ENCODE results near the gene ADCY3.

The ADCY3 gene

DNA sequence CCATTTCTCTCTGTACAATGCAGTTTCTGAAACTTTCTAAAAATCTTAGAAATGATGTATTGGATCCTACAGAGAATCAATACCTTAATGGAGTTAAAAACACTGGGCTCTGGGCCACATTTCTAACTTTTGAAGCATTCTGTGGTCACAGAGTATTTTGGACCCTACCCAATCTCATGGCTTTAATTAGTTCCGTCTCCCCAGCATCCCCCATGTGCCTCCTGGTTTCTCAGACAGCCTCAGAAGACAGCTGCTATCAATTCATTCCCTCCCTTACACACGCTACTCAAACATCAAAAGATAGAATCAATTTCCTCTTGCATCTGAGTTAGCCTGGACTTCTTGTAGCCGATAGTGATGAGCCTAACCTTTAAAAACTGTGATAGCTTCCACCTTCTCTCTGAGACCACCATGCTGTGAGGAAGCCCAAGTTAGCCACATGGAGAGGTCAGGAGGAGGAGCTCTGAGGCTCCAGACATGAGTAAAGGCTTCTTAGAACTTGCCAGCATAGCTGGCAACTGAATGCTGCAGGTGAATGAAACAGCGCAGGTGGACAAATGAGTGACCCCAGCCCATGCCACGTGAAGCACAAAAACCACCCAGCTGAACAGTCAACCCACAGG lies 10.4 kb downstream of the ADCY3 start:
- no peak for TF ChIP-seq CTCF (IDR thresholded peaks at IDR 0.05; ENCODE audit: borderline replicate concordance, insufficient read depth, low read depth, low read length)
- H3K4me3 ChIP-seq (ENCODE audit: low read depth, low read length) = no peak overlapping the region

GRCh38 chr2:24908461-24908901 lies 11.6 kb downstream of the ADCY3 start:
- TF ChIP-seq CTCF (IDR thresholded peaks at IDR 0.05; ENCODE audit: borderline replicate concordance, insufficient read depth, low read depth, low read length) = no peak

DNA sequence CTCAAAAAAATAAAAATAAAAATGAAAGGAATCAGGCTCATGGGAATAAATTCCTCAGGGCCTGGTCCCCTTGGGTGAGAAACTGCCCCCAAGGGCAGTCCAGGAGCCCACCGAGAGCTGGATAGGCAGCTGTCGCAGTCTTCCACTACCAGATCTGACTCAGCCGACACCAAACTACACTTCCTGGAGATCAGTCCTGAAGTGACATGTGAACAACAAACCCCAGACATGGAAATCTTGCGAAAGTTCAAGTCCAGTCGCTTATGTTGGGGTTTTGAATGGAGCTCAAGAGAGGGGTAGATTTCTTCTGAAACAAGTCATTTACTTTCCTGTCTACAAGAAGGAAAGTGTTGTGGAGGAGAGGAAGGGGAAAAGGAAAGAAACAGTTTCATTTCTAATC lies 12.9 kb downstream of the ADCY3 start:
- TF ChIP-seq CTCF (IDR thresholded peaks at IDR 0.05; ENCODE audit: borderline replicate concordance, insufficient read depth, low read depth, low read length) = no peak
- no peak overlapping the region for H3K4me3 ChIP-seq (ENCODE audit: low read depth, low read length)

More at GRCh38 chr2:24908461-24908901, 11.6 kb downstream of the ADCY3 start:
- no peak overlapping the region for H3K4me3 ChIP-seq (ENCODE audit: low read depth, low read length)

GRCh38 chr2:24906466-24906865 lies 13.6 kb downstream of the ADCY3 start:
- TF ChIP-seq CTCF (IDR thresholded peaks at IDR 0.05; ENCODE audit: borderline replicate concordance, insufficient read depth, low read depth, low read length) = no peak
- H3K4me3 ChIP-seq (ENCODE audit: low read depth, low read length) = no peak overlapping the region

- no peak for TF ChIP-seq CTCF (IDR thresholded peaks at IDR 0.05; ENCODE audit: borderline replicate concordance, insufficient read depth, low read depth, low read length)
- H3K4me3 ChIP-seq (ENCODE audit: low read depth, low read length) = no peak overlapping the region
These were observed 16.6 kb downstream of the ADCY3 start for GRCh38 chr2:24903161-24904103.

DNA sequence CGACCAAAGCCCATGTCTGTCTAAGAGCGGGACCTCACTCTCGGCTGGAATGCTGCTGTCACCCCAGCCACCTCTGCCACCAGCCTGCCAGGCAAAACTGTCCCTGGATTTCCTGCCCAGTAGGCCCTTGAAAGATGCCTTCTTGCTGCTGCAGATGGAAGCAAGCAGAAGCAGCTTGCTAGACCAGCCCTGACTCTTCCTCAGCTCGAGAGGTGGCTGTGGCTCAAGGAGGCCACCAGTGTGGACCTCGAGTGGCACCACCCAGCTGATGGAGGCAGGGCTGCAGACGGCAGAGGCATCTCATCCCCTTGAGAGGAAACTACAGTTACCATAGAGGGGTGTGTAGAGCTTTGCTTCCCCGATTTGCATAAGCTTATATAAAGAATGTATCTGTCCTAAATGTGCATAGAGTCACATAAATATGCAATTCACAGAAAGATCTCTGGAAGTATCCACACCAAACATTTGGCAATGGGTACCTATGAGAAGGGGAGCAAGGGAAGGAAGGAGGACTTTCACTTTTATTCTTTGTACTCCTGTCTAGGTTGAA lies 20.6 kb downstream of the ADCY3 start:
- TF ChIP-seq CTCF (IDR thresholded peaks at IDR 0.05; ENCODE audit: borderline replicate concordance, insufficient read depth, low read depth, low read length) = no peak
- H3K4me3 ChIP-seq (ENCODE audit: low read depth, low read length) = no peak overlapping the region
